ENCODE measurements around the gene ZFHX3.

DNA sequence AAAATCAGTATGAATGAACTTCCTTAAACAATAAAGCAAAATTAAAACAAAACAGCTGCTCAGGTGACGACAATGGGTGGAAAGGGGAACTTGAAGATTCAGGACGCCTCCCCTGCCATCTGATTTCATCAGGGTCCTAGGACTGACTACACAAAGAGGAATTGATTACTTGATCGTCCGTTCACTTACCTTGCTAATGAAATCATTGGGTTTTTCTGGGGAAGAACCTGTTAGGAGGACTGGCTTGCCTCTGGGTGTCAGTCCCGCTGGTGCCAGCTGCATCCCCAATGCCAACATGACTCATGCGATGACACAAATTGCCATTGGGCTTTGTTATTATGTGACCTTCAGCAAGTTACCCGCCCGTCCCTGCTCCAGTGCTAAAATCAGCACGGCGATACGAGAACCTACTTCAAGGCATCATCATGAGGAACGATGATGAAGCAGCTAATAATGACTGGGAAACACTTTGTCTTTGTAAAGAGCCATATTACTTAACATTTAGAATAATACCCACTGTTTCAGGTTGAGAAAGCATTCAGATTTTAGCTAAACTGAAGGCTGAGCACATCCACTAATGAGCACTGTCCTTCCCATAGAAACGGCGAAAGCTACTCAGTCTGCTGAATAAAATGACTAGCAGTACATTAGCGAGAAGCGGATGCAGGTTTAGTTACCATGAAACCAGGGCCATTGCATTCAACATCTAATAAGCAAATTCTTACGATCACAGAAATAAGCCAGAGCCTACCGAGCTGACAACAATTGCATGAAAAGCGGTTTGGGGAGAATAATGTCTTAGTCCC is 139.4 kb downstream of the ZFHX3 start:
- TF ChIP-seq POLR2A (IDR thresholded peaks at IDR 0.05) (no peak), POLR2AphosphoS5 (IDR thresholded peaks at IDR 0.05) (no peak)
- TF ChIP-seq, protein P1, sequence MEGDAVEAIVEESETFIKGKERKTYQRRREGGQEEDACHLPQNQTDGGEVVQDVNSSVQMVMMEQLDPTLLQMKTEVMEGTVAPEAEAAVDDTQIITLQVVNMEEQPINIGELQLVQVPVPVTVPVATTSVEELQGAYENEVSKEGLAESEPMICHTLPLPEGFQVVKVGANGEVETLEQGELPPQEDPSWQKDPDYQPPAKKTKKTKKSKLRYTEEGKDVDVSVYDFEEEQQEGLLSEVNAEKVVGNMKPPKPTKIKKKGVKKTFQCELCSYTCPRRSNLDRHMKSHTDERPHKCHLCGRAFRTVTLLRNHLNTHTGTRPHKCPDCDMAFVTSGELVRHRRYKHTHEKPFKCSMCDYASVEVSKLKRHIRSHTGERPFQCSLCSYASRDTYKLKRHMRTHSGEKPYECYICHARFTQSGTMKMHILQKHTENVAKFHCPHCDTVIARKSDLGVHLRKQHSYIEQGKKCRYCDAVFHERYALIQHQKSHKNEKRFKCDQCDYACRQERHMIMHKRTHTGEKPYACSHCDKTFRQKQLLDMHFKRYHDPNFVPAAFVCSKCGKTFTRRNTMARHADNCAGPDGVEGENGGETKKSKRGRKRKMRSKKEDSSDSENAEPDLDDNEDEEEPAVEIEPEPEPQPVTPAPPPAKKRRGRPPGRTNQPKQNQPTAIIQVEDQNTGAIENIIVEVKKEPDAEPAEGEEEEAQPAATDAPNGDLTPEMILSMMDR (IDR thresholded peaks at IDR 0.05 in 8 of 11, conservative IDR thresholded peaks at IDR 0.05 in 3 of 11) = no peak
